Adrenal gland (tissue), 12 donors: ENCODE results near the gene CCSER1. TPM values are rescaled to one million over a fixed set of nuclear protein-coding genes. Genes with fewer than 3 reads are reported as not detected.

Experiments
- DNase-seq, 7 donors: peaks; one replicate each; pipeline ENCODE4 v3.0.0-alpha.2; 2019 to 2020
- H3K27ac ChIP-seq, 5 donors: fragments of 200-600 bp; sonication (generic) in 4 of 5; 1 replicate in 3 of 5; 2 replicates in 2 of 5; pipeline versions ENCODE4 v1.5.1 to v1.8.0; 2016 to 2020; ENCODE audit warnings: mild to moderate bottlenecking in 1 of 5
- H3K27me3 ChIP-seq: fragments of 200-600 bp; 2 replicates; pipeline ENCODE4 v1.8.0; 2021
- H3K36me3 ChIP-seq, 2 donors: fragments of 200-600 bp; replicated peaks in 1 of 2; 1 replicate in 1 of 2; 2 replicates in 1 of 2; pipeline versions ENCODE4 v1.5.1 to v1.8.0; 2018 to 2022
- H3K4me1 ChIP-seq, 2 donors: fragments of 200-600 bp; replicated peaks in 1 of 2; 1 replicate in 1 of 2; 2 replicates in 1 of 2; pipeline versions ENCODE4 v1.5.1 to v1.8.0; 2018 to 2021
- H3K4me3 ChIP-seq, 4 donors: fragments of 200-600 bp; sonication (generic) in 3 of 4; one replicate each; pipeline ENCODE4 v1.5.1; 2016 to 2018
- H3K9me3 ChIP-seq, 3 donors: fragments of 200-600 bp; sonication (generic) in 1 of 3; replicated peaks in 1 of 3; 1 replicate in 2 of 3; 2 replicates in 1 of 3; pipeline versions ENCODE4 v1.5.1 to v1.8.0; 2016 to 2021
- POLR2A ChIP-seq, 2 donors: fragments of 450-650 bp; IDR thresholded peaks; one replicate each; pipeline ENCODE4 v1.6.1; 2017; ENCODE audit warnings: antibody characterized with exemption in 2 of 2, mild to moderate bottlenecking in 2 of 2, moderate library complexity in 1 of 2
- WGBS, 4 donors: extraction: QIAGEN DNeasy Blood & Tissue Kit in 2 of 4; methylation state at CpG; one replicate each; pipeline versions ENCODE4 v1.1.5 to v1.1.7; 2013 to 2017; 5-methylcytosine and 5-hydroxymethylcytosine counted together
- intact Hi-C, 2 donors: fragments of 100-400 bp; cut with DNase I; formaldehyde crosslinking; loops; one replicate each; pipeline versions ENCODE4 v1.14.1 to v1.15.0; 2022 to 2023
- polyA plus RNA-seq, 3 donors: library from polyadenylated mRNA; stranded (reverse); fragments of 200-250 nt in 2 of 3; fragments of 350-450 nt in 1 of 3; fragmentation: Illumina TruSeq in 1 of 3; extraction: RNeasy Lipid Tissue Mini Kit (QIAGEN cat#74804) in 1 of 3; gene quantifications; one replicate each; pipeline ENCODE4 v1.2.3, GENCODE V29; 2013 to 2014
- total RNA-seq, 9 donors: library from RNA; depleted of rRNA in 4 of 9; stranded (reverse); fragments of >200 nt in 4 of 9; fragments of 120-200 nt in 1 of 9; fragmentation: NEBNext Ultra II Directional in 1 of 9; extraction: Animal tissue kit (Norgen Biotek cat#: 25700) in 1 of 9; gene quantifications; one replicate each; pipeline versions ENCODE4 v1.1.0 to v1.2.4, GENCODE V29; 2013 to 2023
- TF ChIP-seq, protein P1 (sequence below), 6 experiments: fragments of 450-650 bp in 4 of 6; fragments of 200-600 bp in 2 of 6; sonication (generic) in 1 of 6; IDR thresholded peaks; 1 replicate in 5 of 6; 2 replicates in 1 of 6; pipeline versions ENCODE4 v1.5.1 to v1.8.0; 2016 to 2021; ENCODE audit warnings: antibody characterized with exemption in 6 of 6, mild to moderate bottlenecking in 2 of 6, moderate library complexity in 1 of 6
- donor health status: healthy with polysubstance abuse.
- donor health status: Bipolar disorder and iron deficiency.
- donor health status: DM: yes; HTN: yes; CAD: no.
- donor health status: DM: no; HTN: no; CAD: no.
- donor health status: DM: no; HTN: no; CAD: no.
- donor health status: DM: yes; HTN: yes; CAD: no.

CCSER1 gene
- total and polyA plus RNA-seq, 12 donors, result 0.14 to 11.7 (median 2.3) TPM; not detected in 1

- Histone ChIP-seq H3K36me3 (no peaks in the 10 kb centered on the region), H3K9me3 (no peaks in the 10 kb centered on the region), H3K27ac (no peak overlapping the region), H3K27me3 (no peaks in the 10 kb centered on the region), H3K4me1 (no peaks in the 10 kb centered on the region), H3K4me3 (no peak overlapping the region)
- 79 to 87% (median 83%) methylated on average over 3 of the region's 3 CpGs for WGBS, 4 donors
- intact Hi-C loops, result no loop called here
- no peak for TF ChIP-seq POLR2A (IDR thresholded peaks at IDR 0.05)
- TF ChIP-seq, protein P1, sequence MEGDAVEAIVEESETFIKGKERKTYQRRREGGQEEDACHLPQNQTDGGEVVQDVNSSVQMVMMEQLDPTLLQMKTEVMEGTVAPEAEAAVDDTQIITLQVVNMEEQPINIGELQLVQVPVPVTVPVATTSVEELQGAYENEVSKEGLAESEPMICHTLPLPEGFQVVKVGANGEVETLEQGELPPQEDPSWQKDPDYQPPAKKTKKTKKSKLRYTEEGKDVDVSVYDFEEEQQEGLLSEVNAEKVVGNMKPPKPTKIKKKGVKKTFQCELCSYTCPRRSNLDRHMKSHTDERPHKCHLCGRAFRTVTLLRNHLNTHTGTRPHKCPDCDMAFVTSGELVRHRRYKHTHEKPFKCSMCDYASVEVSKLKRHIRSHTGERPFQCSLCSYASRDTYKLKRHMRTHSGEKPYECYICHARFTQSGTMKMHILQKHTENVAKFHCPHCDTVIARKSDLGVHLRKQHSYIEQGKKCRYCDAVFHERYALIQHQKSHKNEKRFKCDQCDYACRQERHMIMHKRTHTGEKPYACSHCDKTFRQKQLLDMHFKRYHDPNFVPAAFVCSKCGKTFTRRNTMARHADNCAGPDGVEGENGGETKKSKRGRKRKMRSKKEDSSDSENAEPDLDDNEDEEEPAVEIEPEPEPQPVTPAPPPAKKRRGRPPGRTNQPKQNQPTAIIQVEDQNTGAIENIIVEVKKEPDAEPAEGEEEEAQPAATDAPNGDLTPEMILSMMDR (IDR thresholded peaks at IDR 0.05), result no peak
- DNase-seq, result no peak
Observed at GRCh38 chr4:90537491-90537890, 410.3 kb downstream of the CCSER1 start.

GRCh38 chr4:90540536-90540935 is 413.3 kb downstream of the CCSER1 start:
- intact Hi-C loops, result no loop called here
- Histone ChIP-seq H3K4me3 (no peak overlapping the region), H3K27ac (no peak overlapping the region), H3K9me3 (no peaks in the 10 kb centered on the region), H3K4me1 (no peaks in the 10 kb centered on the region), H3K27me3 (no peaks in the 10 kb centered on the region), H3K36me3 (no peaks in the 10 kb centered on the region)
- no peak for DNase-seq
- TF ChIP-seq, protein P1 (IDR thresholded peaks at IDR 0.05), result no peak
- TF ChIP-seq POLR2A (IDR thresholded peaks at IDR 0.05), result no peak

GRCh38 chr4:90542216-90542615 is 415.0 kb downstream of the CCSER1 start:
- no peaks in the 10 kb centered on the region for H3K4me1 ChIP-seq
- 78 to 81% (median 80%) methylated on average over 4 of the region's 4 CpGs for WGBS, 4 donors
- TF ChIP-seq POLR2A (IDR thresholded peaks at IDR 0.05), result no peak
- TF ChIP-seq, protein P1 (IDR thresholded peaks at IDR 0.05), result no peak
- intact Hi-C loops, result no loop called here
- no peak overlapping the region for H3K4me3 ChIP-seq
- DNase-seq, result no peak
- no peaks in the 10 kb centered on the region for H3K27me3 ChIP-seq
- H3K9me3 ChIP-seq, result no peaks in the 10 kb centered on the region
- H3K27ac ChIP-seq, result no peak overlapping the region
- no peaks in the 10 kb centered on the region for H3K36me3 ChIP-seq

DNA sequence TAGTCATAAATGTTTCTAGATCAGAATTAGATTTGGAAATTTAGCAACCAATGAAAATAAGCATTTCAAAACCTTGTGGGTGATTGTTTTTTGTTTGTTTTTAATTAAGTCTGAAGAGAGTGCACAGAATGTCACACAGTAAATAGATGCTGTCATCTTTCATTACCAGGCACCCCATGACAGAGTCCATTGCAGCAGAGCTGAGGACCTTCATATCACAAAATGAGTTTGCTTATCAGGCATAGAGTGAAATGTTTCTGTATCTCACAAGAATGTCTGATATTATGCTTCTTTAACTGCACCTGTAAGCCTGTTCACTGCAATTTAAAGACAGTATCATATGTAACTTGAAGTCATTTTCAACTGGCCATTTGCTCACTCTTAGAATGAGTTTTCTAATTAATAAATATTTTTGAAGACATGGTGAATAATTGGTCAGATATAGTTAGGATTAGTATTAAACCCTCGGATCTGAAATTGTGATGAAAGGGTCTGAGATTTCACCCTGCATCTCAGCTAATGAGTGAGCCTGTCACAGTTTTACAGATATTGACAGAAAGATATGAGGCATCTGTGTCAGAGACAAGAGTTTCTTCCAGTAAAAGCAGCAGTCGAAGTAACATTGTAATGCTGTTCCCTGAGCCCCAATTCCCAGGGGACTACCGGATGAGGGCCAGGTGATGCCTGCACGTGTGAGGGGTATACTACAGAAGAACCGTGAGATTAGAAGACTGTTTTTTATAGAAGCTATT is 416.4 kb downstream of the CCSER1 start:
- TF ChIP-seq, protein P1 (IDR thresholded peaks at IDR 0.05), result no peak
- no peak for TF ChIP-seq POLR2A (IDR thresholded peaks at IDR 0.05)
- Histone ChIP-seq H3K4me1 (no peaks in the 10 kb centered on the region), H3K27ac (no peak overlapping the region), H3K27me3 (no peaks in the 10 kb centered on the region), H3K36me3 (no peaks in the 10 kb centered on the region), H3K4me3 (no peak overlapping the region), H3K9me3 (no peaks in the 10 kb centered on the region)
- DNase-seq, result no peak
- intact Hi-C loops, result no loop called here
- WGBS, 4 donors, result 74 to 86% (median 76%) methylated on average over 5 of the region's 5 CpGs
